Neuron (in vitro differentiated cells): ENCODE measurements around the gene MRPL55.
"Not testable (repeated sequence)": the region's sequence is repeated elsewhere in the genome, so short reads cannot be mapped to it uniquely, and the experiment has no call there.

Experiments used
- H2AFZ ChIP-seq: one replicate; pipeline ENCODE4 v1.6.1; 2013; ENCODE audit warnings: low read depth, mild to moderate bottlenecking, inconsistent platforms, low read length, moderate library complexity
- H3K27me3 ChIP-seq: one replicate; pipeline ENCODE4 v1.6.1; 2013; ENCODE audit warnings: low read length; ENCODE audit not compliant: insufficient read depth
- H3K36me3 ChIP-seq: one replicate; pipeline ENCODE4 v1.6.1; 2013; ENCODE audit warnings: low read length; ENCODE audit not compliant: insufficient read depth
- H3K4me1 ChIP-seq: one replicate; pipeline ENCODE4 v1.6.1; 2013; ENCODE audit warnings: low read length; ENCODE audit not compliant: insufficient read depth
- H3K4me3 ChIP-seq: 2 replicates; pipeline ENCODE4 v1.5.1; 2013; ENCODE audit warnings: mild to moderate bottlenecking, low read length, moderate library complexity
- H3K9me3 ChIP-seq: one replicate; pipeline ENCODE4 v1.6.1; 2013; ENCODE audit warnings: low read length

The MRPL55 gene

GRCh38 chr1:228123505-228123904, 14.4 kb upstream of the MRPL55 start:
- H2AFZ ChIP-seq: no peak overlapping the region
- no peaks in the 10 kb centered on the region for H3K27me3 ChIP-seq
- H3K9me3 ChIP-seq: no peaks in the 10 kb centered on the region
- peaks cover 5% of the 10 kb centered on the region for H3K4me1 ChIP-seq
- H3K4me3 ChIP-seq: no peak overlapping the region
- H3K36me3 ChIP-seq: no peaks in the 10 kb centered on the region

- no peaks in the 10 kb centered on the region for H3K27me3 ChIP-seq
- peaks cover 2% of the 10 kb centered on the region for H3K9me3 ChIP-seq
- no peak overlapping the region for H2AFZ ChIP-seq
- H3K4me3 ChIP-seq: no peak overlapping the region
- H3K4me1 ChIP-seq: peaks cover 5% of the 10 kb centered on the region
- H3K36me3 ChIP-seq: no peaks in the 10 kb centered on the region
Measured at GRCh38 chr1:228122921-228123441, 13.9 kb upstream of the MRPL55 start.

GRCh38 chr1:228120857-228121489, 11.9 kb upstream of the MRPL55 start:
- Histone ChIP-seq H3K9me3 (peaks cover 2% of the 10 kb centered on the region), H3K4me1 (peaks cover 5% of the 10 kb centered on the region), H2AFZ (no peak overlapping the region), H3K4me3 (no peak overlapping the region), H3K36me3 (no peaks in the 10 kb centered on the region), H3K27me3 (no peaks in the 10 kb centered on the region)

GRCh38 chr1:228120351-228120750, 11.3 kb upstream of the MRPL55 start:
- no peaks in the 10 kb centered on the region for H3K27me3 ChIP-seq
- H3K4me1 ChIP-seq: peaks cover 5% of the 10 kb centered on the region
- H3K36me3 ChIP-seq: no peaks in the 10 kb centered on the region
- H3K4me3 ChIP-seq: no peak overlapping the region
- peaks cover 2% of the 10 kb centered on the region for H3K9me3 ChIP-seq
- H2AFZ ChIP-seq: no peak overlapping the region

GRCh38 chr1:228118040-228118439, 8.9 kb upstream of the MRPL55 start:
- H3K4me3 ChIP-seq: no peak overlapping the region
- H3K4me1 ChIP-seq: peaks cover 5% of the 10 kb centered on the region
- no peaks in the 10 kb centered on the region for H3K27me3 ChIP-seq
- no peaks in the 10 kb centered on the region for H3K36me3 ChIP-seq
- H3K9me3 ChIP-seq: peaks cover 2% of the 10 kb centered on the region
- no peak overlapping the region for H2AFZ ChIP-seq

- no peaks in the 10 kb centered on the region for H3K27me3 ChIP-seq
- H3K4me1 ChIP-seq: peaks cover 5% of the 10 kb centered on the region
- H3K4me3 ChIP-seq: no peak overlapping the region
- no peak overlapping the region for H2AFZ ChIP-seq
- no peaks in the 10 kb centered on the region for H3K36me3 ChIP-seq
- peaks cover 2% of the 10 kb centered on the region for H3K9me3 ChIP-seq
Measured at GRCh38 chr1:228117335-228117734, 8.2 kb upstream of the MRPL55 start.

GRCh38 chr1:228114827-228115226, 5.7 kb upstream of the MRPL55 start:
- Histone ChIP-seq H3K27me3 (no peaks in the 10 kb centered on the region), H3K36me3 (no peaks in the 10 kb centered on the region), H3K4me3 (no peak overlapping the region), H3K4me1 (peaks cover 7% of the 10 kb centered on the region), H3K9me3 (peaks cover 2% of the 10 kb centered on the region), H2AFZ (no peak overlapping the region)

GRCh38 chr1:228112617-228113016, 3.5 kb upstream of the MRPL55 start:
- Histone ChIP-seq H3K27me3 (no peaks in the 10 kb centered on the region), H3K4me1 (peaks cover 17% of the 10 kb centered on the region), H3K4me3 (no peak overlapping the region), H3K9me3 (no peaks in the 10 kb centered on the region), H3K36me3 (peaks cover 1% of the 10 kb centered on the region), H2AFZ (no peak overlapping the region)

- Histone ChIP-seq H3K4me3 (no peak overlapping the region), H3K36me3 (peaks cover 5% of the 10 kb centered on the region), H3K9me3 (no peaks in the 10 kb centered on the region), H2AFZ (no peak overlapping the region), H3K4me1 (peaks cover 17% of the 10 kb centered on the region), H3K27me3 (no peaks in the 10 kb centered on the region)
Measured at GRCh38 chr1:228112167-228112566, 3.1 kb upstream of the MRPL55 start.

- H2AFZ ChIP-seq, H3K9me3 ChIP-seq, H3K27me3 ChIP-seq, H3K4me3 ChIP-seq: not testable (repeated sequence)
- H3K4me1 ChIP-seq: peaks cover 17% of the 10 kb centered on the region
- H3K36me3 ChIP-seq: peaks cover 10% of the 10 kb centered on the region
Measured at GRCh38 chr1:228111315-228111714, 2.2 kb upstream of the MRPL55 start.

GRCh38 chr1:228110556-228110955, 1.5 kb upstream of the MRPL55 start:
- no peaks in the 10 kb centered on the region for H3K27me3 ChIP-seq
- peak overlapping the region; percentile 55 for H2AFZ ChIP-seq
- peaks cover 17% of the 10 kb centered on the region for H3K4me1 ChIP-seq
- H3K9me3 ChIP-seq: no peaks in the 10 kb centered on the region
- peak overlapping the region; percentile 64 for H3K4me3 ChIP-seq
- H3K36me3 ChIP-seq: peaks cover 17% of the 10 kb centered on the region

- no peaks in the 10 kb centered on the region for H3K9me3 ChIP-seq
- peaks cover 17% of the 10 kb centered on the region for H3K36me3 ChIP-seq
- H3K4me3 ChIP-seq: peak overlapping the region; percentile 64
- peaks cover 17% of the 10 kb centered on the region for H3K4me1 ChIP-seq
- peak overlapping the region; percentile 55 for H2AFZ ChIP-seq
- H3K27me3 ChIP-seq: no peaks in the 10 kb centered on the region
Measured at GRCh38 chr1:228109962-228110488, 926 bp upstream of the MRPL55 start.

GRCh38 chr1:228108742-228109072, 392 bp downstream of the MRPL55 start:
- Histone ChIP-seq H2AFZ (no peak overlapping the region), H3K4me3 (peak overlapping the region; percentile 64), H3K36me3 (peaks cover 17% of the 10 kb centered on the region), H3K9me3 (no peaks in the 10 kb centered on the region), H3K4me1 (peaks cover 20% of the 10 kb centered on the region), H3K27me3 (no peaks in the 10 kb centered on the region)
